ENCODE results near the gene CEACAM19. TPM values are rescaled to one million over a fixed set of nuclear protein-coding genes. Genes with fewer than 3 reads are reported as not detected.
A peak's percentile ranks its signal among the peaks of the same experiment; 100 is the strongest.
"Not testable (repeated sequence)": the region's sequence is repeated elsewhere in the genome, so short reads cannot be mapped to it uniquely, and the experiment has no call there.

CEACAM19 gene
- polyA plus RNA-seq, 3 donors: 7.6 TPM; not detected in 2

DNA sequence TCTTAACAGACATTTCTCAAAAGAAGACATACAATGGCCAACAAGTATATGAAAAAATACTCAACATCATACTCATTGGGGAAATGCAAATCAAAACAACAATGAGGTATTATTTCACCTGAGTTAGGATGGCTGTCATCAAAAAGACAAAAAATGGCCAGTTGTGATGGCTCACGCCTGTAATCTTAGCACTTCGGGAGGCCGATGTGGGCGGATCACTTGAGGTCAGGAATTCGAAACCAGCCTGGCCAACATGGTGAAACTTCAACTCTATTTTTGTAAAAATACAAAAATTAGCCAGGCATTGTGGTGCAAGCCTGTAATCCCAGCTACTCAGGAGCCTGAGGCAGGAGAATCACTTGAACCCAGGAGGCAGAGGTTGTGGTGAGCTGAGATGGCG is 49.7 kb downstream of the CEACAM19 start:
- Histone ChIP-seq H4K20me1 (ENCODE audit: insufficient read depth, low read length) (no peaks in the 10 kb centered on the region), H3K4me1 (ENCODE audit: control insufficient read depth in 1 of 2, insufficient read depth in 2 of 2, low read length in 2 of 2) (peaks cover 59 to 70% of the 10 kb centered on the region in 2 donors), H3K27ac (ENCODE audit: low read depth in 1 of 2, low read length in 2 of 2) (no peak overlapping the region), H3K36me3 (replicated peaks in 1 of 2; ENCODE audit: control insufficient read depth in 1 of 2, insufficient read depth in 2 of 2, low read length in 2 of 2) (no peaks in the 10 kb centered on the region), H2AFZ (ENCODE audit: insufficient read depth, low read depth, low read length, poor library complexity, severe bottlenecking) (no peak overlapping the region), H3K4me2 (replicated peaks; ENCODE audit: extremely low read depth, low read length, poor library complexity, severe bottlenecking) (no peak overlapping the region), H3K27me3 (ENCODE audit: control insufficient read depth in 2 of 2, insufficient read depth in 2 of 2, low read length in 2 of 2) (no peaks in the 10 kb centered on the region), H3K4me3 (replicated peaks in 1 of 3; ENCODE audit: low read depth in 2 of 3, low read length in 3 of 3) (no peak overlapping the region), H3K9me3 (replicated peaks in 1 of 2; ENCODE audit: control insufficient read depth in 1 of 2, insufficient read depth in 1 of 2, low read length in 2 of 2) (peaks cover under 1% of the 10 kb centered on the region in 2 donors), H3K9ac (ENCODE audit: insufficient read depth, low read length, poor library complexity, severe bottlenecking) (no peak overlapping the region), H3K79me2 (ENCODE audit: insufficient read depth, low read length) (no peaks in the 10 kb centered on the region)
- no peak for DNase-seq
- H3K36me3 Mint-ChIP-seq: no peaks in the 10 kb centered on the region
- H3K27me3 Mint-ChIP-seq (ENCODE audit: low read depth in 3 of 3): peaks cover under 1 to 6% (median 6%) of the 10 kb centered on the region in 3 donors
- TF ChIP-seq, protein P1, sequence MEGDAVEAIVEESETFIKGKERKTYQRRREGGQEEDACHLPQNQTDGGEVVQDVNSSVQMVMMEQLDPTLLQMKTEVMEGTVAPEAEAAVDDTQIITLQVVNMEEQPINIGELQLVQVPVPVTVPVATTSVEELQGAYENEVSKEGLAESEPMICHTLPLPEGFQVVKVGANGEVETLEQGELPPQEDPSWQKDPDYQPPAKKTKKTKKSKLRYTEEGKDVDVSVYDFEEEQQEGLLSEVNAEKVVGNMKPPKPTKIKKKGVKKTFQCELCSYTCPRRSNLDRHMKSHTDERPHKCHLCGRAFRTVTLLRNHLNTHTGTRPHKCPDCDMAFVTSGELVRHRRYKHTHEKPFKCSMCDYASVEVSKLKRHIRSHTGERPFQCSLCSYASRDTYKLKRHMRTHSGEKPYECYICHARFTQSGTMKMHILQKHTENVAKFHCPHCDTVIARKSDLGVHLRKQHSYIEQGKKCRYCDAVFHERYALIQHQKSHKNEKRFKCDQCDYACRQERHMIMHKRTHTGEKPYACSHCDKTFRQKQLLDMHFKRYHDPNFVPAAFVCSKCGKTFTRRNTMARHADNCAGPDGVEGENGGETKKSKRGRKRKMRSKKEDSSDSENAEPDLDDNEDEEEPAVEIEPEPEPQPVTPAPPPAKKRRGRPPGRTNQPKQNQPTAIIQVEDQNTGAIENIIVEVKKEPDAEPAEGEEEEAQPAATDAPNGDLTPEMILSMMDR (IDR thresholded peaks at IDR 0.05): no peak
- 62% methylated on average over 4 of the region's 6 CpGs for WGBS (ENCODE audit: insufficient coverage)
- intact Hi-C loops (cut with micrococcal nuclease): loop anchor here in 1 of 2 donors (5.0 to 10.0 kb wide), 3 partner anchors 34 to 124 kb away; partner anchors contain the start of gene NECTIN2
- H3K4me3 Mint-ChIP-seq: no peak overlapping the region
- H3K27ac Mint-ChIP-seq: peak overlapping the region in 2 of 7 donors; percentile 33 to 54
- H3K4me1 Mint-ChIP-seq: peaks cover 64% of the 10 kb centered on the region
- H3K9me3 Mint-ChIP-seq: peaks cover 0 to 3% (median under 1%) of the 10 kb centered on the region in 7 donors

GRCh38 chr19:44721369-44721768 is 50.1 kb downstream of the CEACAM19 start:
- Mint-ChIP-seq H3K27ac (peak overlapping the region in 4 of 7 donors; percentile 75 to 80 (median 77)), H3K4me3 (peak overlapping the region in 1 of 2 donors; percentile 37), H3K4me1 (peaks cover 66% of the 10 kb centered on the region)
- not testable (repeated sequence) for H3K9ac ChIP-seq (ENCODE audit: insufficient read depth, low read length, poor library complexity, severe bottlenecking); H3K27me3 ChIP-seq (ENCODE audit: control insufficient read depth in 2 of 2, insufficient read depth in 2 of 2, low read length in 2 of 2); H3K4me3 ChIP-seq (replicated peaks in 1 of 3; ENCODE audit: low read depth in 2 of 3, low read length in 3 of 3); H3K9me3 ChIP-seq (replicated peaks in 1 of 2; ENCODE audit: control insufficient read depth in 1 of 2, insufficient read depth in 1 of 2, low read length in 2 of 2); H3K79me2 ChIP-seq (ENCODE audit: insufficient read depth, low read length); H3K36me3 ChIP-seq (replicated peaks in 1 of 2; ENCODE audit: control insufficient read depth in 1 of 2, insufficient read depth in 2 of 2, low read length in 2 of 2); H3K9me3 Mint-ChIP-seq; H3K27me3 Mint-ChIP-seq (ENCODE audit: low read depth in 3 of 3); H3K27ac ChIP-seq (ENCODE audit: low read depth in 1 of 2, low read length in 2 of 2); H2AFZ ChIP-seq (ENCODE audit: insufficient read depth, low read depth, low read length, poor library complexity, severe bottlenecking); H3K36me3 Mint-ChIP-seq; DNase-seq; H4K20me1 ChIP-seq (ENCODE audit: insufficient read depth, low read length)
- Histone ChIP-seq H3K4me2 (replicated peaks; ENCODE audit: extremely low read depth, low read length, poor library complexity, severe bottlenecking) (peak overlapping the region; percentile 56), H3K4me1 (ENCODE audit: control insufficient read depth in 1 of 2, insufficient read depth in 2 of 2, low read length in 2 of 2) (peaks cover 59 to 70% of the 10 kb centered on the region in 2 donors)
- WGBS (ENCODE audit: insufficient coverage): 78% methylated on average over 3 of the region's 5 CpGs
- intact Hi-C loops (cut with micrococcal nuclease): loop anchor here in 1 of 2 donors (5.0 to 10.0 kb wide), 3 partner anchors 34 to 123 kb away; partner anchors contain the start of gene NECTIN2

Data from CD14-positive monocyte (primary cell).